ENCODE results near the gene SAP30.

Gene SAP30

GRCh38 chr4:173370477-173371291 is at the start of gene SAP30:
SAP30 (plus strand) TSS chr4:173370954; CDS start chr4:173371183, 229 bp downstream.
- Histone ChIP-seq H3K27me3 (ENCODE audit: low read depth, low read length) (no peaks in the 10 kb centered on the region), H3K36me3 (replicated peaks; ENCODE audit: low read depth, low read length) (peaks cover 5% of the 10 kb centered on the region), H3K9me3 (ENCODE audit: insufficient read depth, low read length) (no peaks in the 10 kb centered on the region), H2AFZ (ENCODE audit: low read depth, low read length) (peak within 1 kb of the TSS; percentile 91), H3K4me3 (ENCODE audit: low read length) (peak within 1 kb of the TSS; percentile 86), H3K4me1 (ENCODE audit: low read length) (peaks cover 17% of the 10 kb centered on the region), H3K27ac (ENCODE audit: low read length) (peak within 1 kb of the TSS; percentile 64), H3K9ac (ENCODE audit: low read length) (peak within 1 kb of the TSS; percentile 88), H3K4me2 (ENCODE audit: low read length) (peak within 1 kb of the TSS; percentile 76), H3K79me2 (ENCODE audit: low read length) (peaks cover 33% of the 10 kb centered on the region), H4K20me1 (ENCODE audit: insufficient read depth, low read length) (no peaks in the 10 kb centered on the region)
- TF ChIP-seq EZH2phosphoT487 (IDR thresholded peaks at IDR 0.05; ENCODE audit: low read depth) (no peak), CTCF (IDR thresholded peaks at IDR 0.05; ENCODE audit: low read depth, low read length) (no peak)

GRCh38 chr4:173325007-173325736 is 45.6 kb upstream of the SAP30 start:
- H4K20me1 ChIP-seq (ENCODE audit: insufficient read depth, low read length): peaks cover 5% of the 10 kb centered on the region; the same call in 1 of the 2 replicates
- no peak overlapping the region for H2AFZ ChIP-seq (ENCODE audit: low read depth, low read length)
- H3K79me2 ChIP-seq (ENCODE audit: low read length): peaks cover 5% of the 10 kb centered on the region; the same call in 1 of the 2 replicates
- no peak overlapping the region for H3K4me3 ChIP-seq (ENCODE audit: low read length)
- H3K9ac ChIP-seq (ENCODE audit: low read length): no peak overlapping the region
- no peak for TF ChIP-seq CTCF (IDR thresholded peaks at IDR 0.05; ENCODE audit: low read depth, low read length)
- TF ChIP-seq EZH2phosphoT487 (IDR thresholded peaks at IDR 0.05; ENCODE audit: low read depth): no peak
- H3K36me3 ChIP-seq (replicated peaks; ENCODE audit: low read depth, low read length): peaks cover 82% of the 10 kb centered on the region
- peak overlapping the region; percentile 6; the same call in 1 of the 2 replicates for H3K27ac ChIP-seq (ENCODE audit: low read length)
- no peak overlapping the region for H3K4me2 ChIP-seq (ENCODE audit: low read length)
- H3K4me1 ChIP-seq (ENCODE audit: low read length): no peaks in the 10 kb centered on the region
- H3K27me3 ChIP-seq (ENCODE audit: low read depth, low read length): no peaks in the 10 kb centered on the region
- H3K9me3 ChIP-seq (ENCODE audit: insufficient read depth, low read length): no peaks in the 10 kb centered on the region

GRCh38 chr4:173328236-173328901 is 42.4 kb upstream of the SAP30 start:
- H3K27ac ChIP-seq (ENCODE audit: low read length): no peak overlapping the region

More at GRCh38 chr4:173328236-173328901, 42.4 kb upstream of the SAP30 start:
- peaks cover 81% of the 10 kb centered on the region for H3K36me3 ChIP-seq (replicated peaks; ENCODE audit: low read depth, low read length)
- peaks cover 20% of the 10 kb centered on the region for H4K20me1 ChIP-seq (ENCODE audit: insufficient read depth, low read length)
- no peak for TF ChIP-seq CTCF (IDR thresholded peaks at IDR 0.05; ENCODE audit: low read depth, low read length)
- TF ChIP-seq EZH2phosphoT487 (IDR thresholded peaks at IDR 0.05; ENCODE audit: low read depth): no peak
- H3K4me2 ChIP-seq (ENCODE audit: low read length): no peak overlapping the region
- H2AFZ ChIP-seq (ENCODE audit: low read depth, low read length): no peak overlapping the region
- H3K9ac ChIP-seq (ENCODE audit: low read length): no peak overlapping the region
- H3K79me2 ChIP-seq (ENCODE audit: low read length): peaks cover 35% of the 10 kb centered on the region
- H3K4me1 ChIP-seq (ENCODE audit: low read length): peaks cover 13% of the 10 kb centered on the region
- no peaks in the 10 kb centered on the region for H3K27me3 ChIP-seq (ENCODE audit: low read depth, low read length)
- no peaks in the 10 kb centered on the region for H3K9me3 ChIP-seq (ENCODE audit: insufficient read depth, low read length)
- H3K4me3 ChIP-seq (ENCODE audit: low read length): no peak overlapping the region

Data from OCI-LY3 (cell line).